ENCODE measurements around the gene HSFX3.
"Not testable (repeated sequence)": the region's sequence is repeated elsewhere in the genome, so short reads cannot be mapped to it uniquely, and the experiment has no call there.

- not testable (repeated sequence) for TF ChIP-seq EZH2 (IDR thresholded peaks at IDR 0.05); POLR2AphosphoS5 (IDR thresholded peaks at IDR 0.05; ENCODE audit: borderline replicate concordance, low read depth, low read length)
These were observed 16.9 kb downstream of the HSFX3 start for GRCh38 chrX:149532868-149533267.

Data from SK-N-MC (cell line).